GM18951 (cell line): ENCODE data around the gene STRIP2.
"Not testable (repeated sequence)": the region's sequence is repeated elsewhere in the genome, so short reads cannot be mapped to it uniquely, and the experiment has no call there.

Source experiments
- POLR2A ChIP-seq: IDR thresholded peaks from 4 replicates; pipeline ENCODE4 v1.6.1; 2011; ENCODE audit warnings: mild to moderate bottlenecking; ENCODE audit not compliant: insufficient read length, insufficient read depth; ENCODE audit errors: extremely low read depth
- in situ Hi-C: fragments of 300-500 bp; cut with MboI; formaldehyde crosslinking; loops from one replicate; pipeline ENCODE4 v1.12.0; 2022; ENCODE audit warnings: low sequenced_read_pairs, mixed read lengths, inconsistent platforms; ENCODE audit not compliant: unreplicated experiment

Gene STRIP2

GRCh38 chr7:129394982-129395914 lies 39.0 kb upstream of the STRIP2 start:
- in situ Hi-C loops: no loop called here
- no peak for TF ChIP-seq POLR2A

- TF ChIP-seq POLR2A: no peak
- in situ Hi-C loops: no loop called here
Observed at GRCh38 chr7:129401228-129401966, 32.8 kb upstream of the STRIP2 start.

- no peak for TF ChIP-seq POLR2A
- in situ Hi-C loops: no loop called here
Observed at GRCh38 chr7:129401967-129402860, 32.0 kb upstream of the STRIP2 start.

- in situ Hi-C loops: no loop called here
- no peak for TF ChIP-seq POLR2A
Observed at GRCh38 chr7:129405527-129405926, 28.7 kb upstream of the STRIP2 start.

GRCh38 chr7:129410238-129410637 lies 24.0 kb upstream of the STRIP2 start:
- in situ Hi-C loops: not testable (repeated sequence)

- no peak for TF ChIP-seq POLR2A
- in situ Hi-C loops: no loop called here
Observed at GRCh38 chr7:129412501-129412900, 21.7 kb upstream of the STRIP2 start.

GRCh38 chr7:129417073-129417472 lies 17.2 kb upstream of the STRIP2 start:
- no peak for TF ChIP-seq POLR2A
- in situ Hi-C loops: no loop called here

GRCh38 chr7:129421717-129422250 lies 12.4 kb upstream of the STRIP2 start:
- in situ Hi-C loops: no loop called here
- TF ChIP-seq POLR2A: no peak

GRCh38 chr7:129422727-129423126 lies 11.5 kb upstream of the STRIP2 start:
- in situ Hi-C loops: no loop called here

GRCh38 chr7:129423700-129424410 lies 10.4 kb upstream of the STRIP2 start:
- no peak for TF ChIP-seq POLR2A
- in situ Hi-C loops: no loop called here

More at GRCh38 chr7:129422727-129423126, 11.5 kb upstream of the STRIP2 start:
- no peak for TF ChIP-seq POLR2A

- no peak for TF ChIP-seq POLR2A
- in situ Hi-C loops: no loop called here
Observed at GRCh38 chr7:129426482-129426881, 7.8 kb upstream of the STRIP2 start.

GRCh38 chr7:129427526-129428045 lies 6.6 kb upstream of the STRIP2 start:
- no peak for TF ChIP-seq POLR2A
- in situ Hi-C loops: no loop called here
